Astrocyte (in vitro differentiated cells and primary cell): ENCODE measurements around the gene ARMH3.

ENCODE experiments used
- CTCF ChIP-seq: IDR thresholded peaks from 2 replicates; pipeline ENCODE4 v1.5.1; 2011; ENCODE audit warnings: low read depth, mild to moderate bottlenecking, inconsistent platforms, low read length, moderate library complexity; ENCODE audit not compliant: insufficient read depth
- EZH2 ChIP-seq: IDR thresholded peaks from 2 replicates; pipeline ENCODE4 v1.6.1; 2012; ENCODE audit warnings: mild to moderate bottlenecking, low read length, inconsistent platforms; ENCODE audit not compliant: insufficient read depth

DNA sequence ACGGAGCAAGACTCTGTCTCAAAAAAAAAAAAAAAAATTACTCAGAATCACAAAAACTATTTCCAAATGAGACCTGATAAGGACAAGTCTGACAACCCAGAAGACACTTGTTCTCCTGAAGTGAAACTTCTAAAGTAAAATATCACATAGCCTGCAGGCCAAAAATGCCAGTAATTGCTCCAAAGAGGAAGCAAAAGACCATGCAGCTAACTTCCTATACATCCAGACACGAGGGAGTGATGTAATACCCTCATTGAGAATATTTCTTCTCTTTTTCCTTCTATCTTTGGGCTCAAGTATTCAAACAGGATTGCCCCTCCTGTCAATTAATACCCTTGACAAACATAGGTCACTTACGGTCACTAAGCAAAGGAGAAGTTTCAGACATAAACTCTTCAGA is 31.2 kb downstream of the ARMH3 start:
- TF ChIP-seq CTCF: no peak
- no peak for TF ChIP-seq EZH2
